Effector memory CD8-positive, alpha-beta T cell (primary cell): ENCODE measurements around the gene TPRX1.
A peak's percentile ranks its signal among the peaks of the same experiment; 100 is the strongest.
"Not testable (repeated sequence)": the region's sequence is repeated elsewhere in the genome, so short reads cannot be mapped to it uniquely, and the experiment has no call there.

ENCODE experiments used
- ATAC-seq: fragments of 150-1000 bp; cut with Tn5 transposase; replicated peaks from 2 replicates; pipeline ENCODE4 v1.10.0; 2021; ENCODE audit warnings: mild to moderate bottlenecking, moderate library complexity
- DNase-seq, 3 experiments: peaks; one replicate each; pipeline ENCODE4 v3.0.0; 2021
- H3K27ac Mint-ChIP-seq, 2 donors: one replicate each; pipeline ENCODE4 v1.8.0; 2022; ENCODE audit warnings: mild to moderate bottlenecking in 2 of 2, mixed read lengths in 2 of 2, moderate library complexity in 2 of 2
- H3K27me3 Mint-ChIP-seq, 2 donors: one replicate each; pipeline ENCODE4 v1.8.0; 2022; ENCODE audit warnings: mixed read lengths in 2 of 2
- H3K36me3 Mint-ChIP-seq: one replicate; pipeline ENCODE4 v1.8.0; 2022; ENCODE audit warnings: mild to moderate bottlenecking, moderate library complexity, mixed read lengths; ENCODE audit not compliant: insufficient read depth
- H3K4me1 Mint-ChIP-seq, 2 donors: one replicate each; pipeline ENCODE4 v1.8.0; 2022; ENCODE audit warnings: low read depth in 2 of 2, mixed read lengths in 2 of 2
- H3K4me3 Mint-ChIP-seq, 2 donors: one replicate each; pipeline ENCODE4 v1.8.0; 2022; ENCODE audit warnings: mild to moderate bottlenecking in 2 of 2, mixed read lengths in 2 of 2, moderate library complexity in 2 of 2
- H3K9me3 Mint-ChIP-seq, 2 donors: one replicate each; pipeline ENCODE4 v1.8.0; 2022; ENCODE audit warnings: mixed read lengths in 2 of 2
- total RNA-seq, 9 experiments: gene quantifications; one replicate each; lab custom pipeline; 2026; lab: John Stamatoyannopoulos, UW

Gene TPRX1, protein sequence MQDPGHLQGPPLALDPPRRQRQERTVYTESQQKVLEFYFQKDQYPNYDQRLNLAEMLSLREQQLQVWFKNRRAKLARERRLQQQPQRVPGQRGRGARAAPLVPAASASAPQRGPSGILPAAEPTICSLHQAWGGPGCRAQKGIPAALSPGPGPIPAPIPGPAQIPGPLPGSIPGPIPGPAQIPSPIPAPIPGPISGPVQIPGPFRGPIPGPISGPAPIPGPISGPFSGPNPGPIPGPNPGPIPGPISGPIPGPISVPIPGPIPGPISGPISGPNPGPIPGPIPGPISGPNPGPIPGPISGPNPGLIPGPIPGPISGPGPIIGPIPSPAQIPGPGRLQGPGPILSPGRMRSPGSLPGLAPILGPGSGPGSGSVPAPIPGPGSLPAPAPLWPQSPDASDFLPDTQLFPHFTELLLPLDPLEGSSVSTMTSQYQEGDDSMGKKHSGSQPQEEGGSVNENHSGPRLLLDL
- 0 reads per million in 9 experiments for total RNA-seq

GRCh38 chr19:47804451-47804850, at the start of gene TPRX1:
Gene TPRX1 (minus strand): TSS chr19:47804551. CDS start chr19:47804539, 12 bp downstream.
- H3K27ac Mint-ChIP-seq, ATAC-seq, DNase-seq, H3K4me1 Mint-ChIP-seq, H3K9me3 Mint-ChIP-seq, H3K36me3 Mint-ChIP-seq, H3K27me3 Mint-ChIP-seq, H3K4me3 Mint-ChIP-seq: not testable (repeated sequence)

DNA sequence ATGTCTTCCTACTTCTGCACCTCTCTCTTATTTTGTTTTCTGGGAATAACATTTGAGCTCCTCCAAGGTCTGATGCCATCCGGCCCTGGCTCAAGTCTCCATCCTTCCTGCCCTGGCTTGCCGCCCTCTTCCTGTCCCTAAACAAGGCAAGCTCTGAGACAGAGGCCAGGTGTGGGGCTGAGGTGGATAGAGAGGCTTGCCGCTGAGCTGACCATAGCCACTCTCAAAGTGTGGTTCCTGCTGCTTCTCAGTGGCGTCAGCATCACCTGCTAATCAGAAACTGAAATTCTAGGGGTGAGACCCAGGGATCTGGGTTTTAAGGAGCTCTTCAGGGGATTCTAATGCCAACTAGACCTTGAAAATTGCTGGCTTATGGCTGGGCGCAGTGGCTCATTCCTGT, 48.7 kb upstream of the TPRX1 start:
- DNase-seq, result no peak
- Mint-ChIP-seq H3K9me3 (no peaks in the 10 kb centered on the region), H3K4me1 (peaks cover 1 to 7% of the 10 kb centered on the region in 2 donors), H3K4me3 (no peak overlapping the region), H3K36me3 (peaks cover 8% of the 10 kb centered on the region), H3K27me3 (peaks cover 63 to 69% of the 10 kb centered on the region in 2 donors), H3K27ac (no peak overlapping the region)
- no peak for ATAC-seq

- Mint-ChIP-seq H3K27ac (no peak overlapping the region), H3K4me1 (peaks cover 1 to 7% of the 10 kb centered on the region in 2 donors), H3K36me3 (peaks cover 8% of the 10 kb centered on the region), H3K9me3 (no peaks in the 10 kb centered on the region), H3K27me3 (peaks cover 74 to 77% of the 10 kb centered on the region in 2 donors), H3K4me3 (peak overlapping the region; percentile 28 to 39)
- no peak for ATAC-seq
- DNase-seq, result no peak
These were observed 44.6 kb upstream of the TPRX1 start for GRCh38 chr19:47848823-47849473.

DNA sequence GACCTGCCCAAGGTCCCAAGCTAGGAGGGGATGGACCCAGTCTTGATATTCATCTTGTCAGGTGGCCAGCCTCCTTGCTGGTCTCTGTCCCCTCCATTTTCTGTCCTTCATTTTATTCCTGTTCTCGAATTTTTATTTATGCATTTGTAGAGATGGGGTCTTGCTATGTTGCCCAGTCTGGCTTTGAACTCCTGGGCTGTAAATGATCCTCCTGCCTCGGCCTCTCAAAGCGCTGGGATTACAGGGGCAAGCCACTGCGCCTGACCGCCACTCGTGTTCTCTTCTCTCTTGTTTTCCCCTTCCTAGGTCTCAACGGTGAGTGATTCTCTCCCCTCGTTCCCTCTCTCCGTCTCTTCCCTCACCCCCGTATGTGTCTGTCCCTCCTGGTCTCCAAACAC, 44.1 kb upstream of the TPRX1 start:
- DNase-seq (no peak), ATAC-seq (no peak)
- Mint-ChIP-seq H3K4me1 (peaks cover 1 to 7% of the 10 kb centered on the region in 2 donors), H3K9me3 (no peaks in the 10 kb centered on the region), H3K27me3 (peaks cover 72 to 75% of the 10 kb centered on the region in 2 donors), H3K36me3 (peaks cover 8% of the 10 kb centered on the region), H3K27ac (no peak overlapping the region), H3K4me3 (no peak overlapping the region)

DNA sequence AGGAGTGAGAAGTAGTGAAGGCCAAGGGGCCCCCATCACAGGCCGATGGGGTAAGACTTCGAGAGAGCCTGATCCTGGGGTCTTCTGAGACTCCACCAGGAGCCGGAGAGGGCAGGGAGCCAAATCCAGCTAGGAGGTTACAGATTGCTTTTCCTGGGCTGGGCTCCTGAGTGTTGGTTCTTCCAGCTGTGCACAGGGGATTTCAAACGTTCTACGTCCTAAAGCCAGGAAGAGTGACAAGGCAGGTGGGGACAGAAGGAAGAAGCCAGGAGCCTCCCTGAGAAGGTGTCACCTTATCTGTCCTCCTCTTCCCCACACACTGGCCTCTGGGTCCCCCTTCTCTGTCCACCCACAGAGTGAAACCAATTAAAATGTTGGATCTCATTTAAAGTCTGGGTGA, 38.6 kb upstream of the TPRX1 start:
- Mint-ChIP-seq H3K27ac (no peak overlapping the region), H3K4me3 (no peak overlapping the region), H3K9me3 (no peaks in the 10 kb centered on the region), H3K4me1 (peaks cover 0 to 5% of the 10 kb centered on the region in 2 donors), H3K27me3 (peaks cover 52 to 56% of the 10 kb centered on the region in 2 donors), H3K36me3 (no peaks in the 10 kb centered on the region)
- DNase-seq, result no peak
- ATAC-seq, result no peak

GRCh38 chr19:47839913-47840312, 35.6 kb upstream of the TPRX1 start:
- DNase-seq (no peak), ATAC-seq (no peak)

DNA sequence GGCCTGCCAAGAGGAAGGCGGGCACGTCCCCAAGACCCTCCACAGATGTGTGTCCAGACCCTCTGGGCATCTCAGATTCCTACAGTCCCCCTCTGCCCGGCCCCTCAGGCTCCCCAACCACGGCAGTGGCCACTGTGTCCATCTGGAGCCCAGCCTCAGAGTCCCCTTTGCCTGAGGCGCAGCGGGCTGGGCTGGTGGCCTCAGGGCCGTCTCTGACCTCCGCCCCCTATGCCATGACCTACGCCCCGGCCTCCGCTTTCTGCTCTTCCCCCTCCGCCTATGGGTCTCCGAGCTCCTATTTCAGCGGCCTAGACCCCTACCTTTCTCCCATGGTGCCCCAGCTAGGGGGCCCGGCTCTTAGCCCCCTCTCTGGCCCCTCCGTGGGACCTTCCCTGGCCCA, 35.1 kb upstream of the TPRX1 start:
- ATAC-seq (no peak), DNase-seq (no peak)
- H3K36me3 Mint-ChIP-seq, result no peaks in the 10 kb centered on the region
- peaks cover 31 to 32% of the 10 kb centered on the region in 2 donors for H3K27me3 Mint-ChIP-seq
- no peaks in the 10 kb centered on the region for H3K9me3 Mint-ChIP-seq
- peaks cover 0 to 5% of the 10 kb centered on the region in 2 donors for H3K4me1 Mint-ChIP-seq
- no peak overlapping the region for H3K4me3 Mint-ChIP-seq
- H3K27ac Mint-ChIP-seq, result no peak overlapping the region

More at GRCh38 chr19:47839913-47840312, 35.6 kb upstream of the TPRX1 start:
- Mint-ChIP-seq H3K4me3 (no peak overlapping the region), H3K27ac (no peak overlapping the region), H3K9me3 (no peaks in the 10 kb centered on the region), H3K36me3 (no peaks in the 10 kb centered on the region), H3K4me1 (peaks cover 0 to 5% of the 10 kb centered on the region in 2 donors), H3K27me3 (peaks cover 34 to 36% of the 10 kb centered on the region in 2 donors)

DNA sequence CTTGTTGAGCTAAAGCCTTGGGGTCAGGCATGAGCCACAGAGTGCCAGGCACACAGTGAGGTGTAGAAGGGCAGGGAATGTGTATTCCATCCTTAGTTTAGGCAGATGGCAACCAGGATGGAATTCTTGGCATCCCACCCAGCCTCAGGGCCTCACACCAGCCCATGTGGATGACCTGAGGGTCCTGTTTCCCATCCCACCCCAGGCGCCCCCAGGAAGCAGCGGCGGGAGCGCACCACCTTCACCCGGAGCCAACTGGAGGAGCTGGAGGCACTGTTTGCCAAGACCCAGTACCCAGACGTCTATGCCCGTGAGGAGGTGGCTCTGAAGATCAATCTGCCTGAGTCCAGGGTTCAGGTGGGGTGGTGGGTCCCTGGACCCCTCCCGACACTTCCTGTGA, 31.7 kb upstream of the TPRX1 start:
- H3K27ac Mint-ChIP-seq, result no peak overlapping the region
- peaks cover 6 to 13% of the 10 kb centered on the region in 2 donors for H3K27me3 Mint-ChIP-seq
- H3K4me3 Mint-ChIP-seq, result no peak overlapping the region
- no peaks in the 10 kb centered on the region for H3K9me3 Mint-ChIP-seq
- H3K4me1 Mint-ChIP-seq, result no peaks in the 10 kb centered on the region
- ATAC-seq (no peak), DNase-seq (no peak)
- no peaks in the 10 kb centered on the region for H3K36me3 Mint-ChIP-seq

DNA sequence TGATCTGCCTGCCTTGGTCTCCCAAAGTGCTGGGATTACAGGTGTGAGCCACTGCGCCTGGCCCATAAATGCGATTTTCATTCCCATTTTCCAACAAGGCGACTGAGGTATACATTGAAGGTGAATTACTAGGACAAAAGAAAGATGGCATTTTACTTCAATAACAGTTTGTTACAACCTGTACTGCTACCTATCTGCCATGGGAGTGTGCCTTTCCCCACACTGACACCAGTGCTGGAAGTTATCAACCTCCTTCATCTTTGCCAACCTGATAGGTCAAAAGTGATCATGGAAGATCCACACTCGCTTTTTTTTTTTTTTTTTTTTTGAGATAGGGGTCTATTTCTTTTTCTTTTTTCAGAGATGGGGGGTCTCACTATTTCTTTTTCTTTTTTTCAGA, 28.4 kb upstream of the TPRX1 start:
- no peak overlapping the region for H3K27ac Mint-ChIP-seq
- H3K4me3 Mint-ChIP-seq, result no peak overlapping the region
- no peaks in the 10 kb centered on the region for H3K4me1 Mint-ChIP-seq
- no peak for ATAC-seq
- peaks cover 14 to 19% of the 10 kb centered on the region in 2 donors for H3K27me3 Mint-ChIP-seq
- no peak for DNase-seq
- no peaks in the 10 kb centered on the region for H3K36me3 Mint-ChIP-seq
- H3K9me3 Mint-ChIP-seq, result no peaks in the 10 kb centered on the region

- H3K9me3 Mint-ChIP-seq, result peaks cover 0 to 2% of the 10 kb centered on the region in 2 donors
- H3K36me3 Mint-ChIP-seq, result peaks cover 3% of the 10 kb centered on the region
- peaks cover 0 to 1% of the 10 kb centered on the region in 2 donors for H3K4me1 Mint-ChIP-seq
- ATAC-seq, result no peak
- H3K27me3 Mint-ChIP-seq, result peaks cover 15 to 33% of the 10 kb centered on the region in 2 donors
- no peak overlapping the region for H3K4me3 Mint-ChIP-seq
- no peak overlapping the region for H3K27ac Mint-ChIP-seq
- DNase-seq, result no peak
These were observed 22.4 kb upstream of the TPRX1 start for GRCh38 chr19:47826800-47827199.

DNA sequence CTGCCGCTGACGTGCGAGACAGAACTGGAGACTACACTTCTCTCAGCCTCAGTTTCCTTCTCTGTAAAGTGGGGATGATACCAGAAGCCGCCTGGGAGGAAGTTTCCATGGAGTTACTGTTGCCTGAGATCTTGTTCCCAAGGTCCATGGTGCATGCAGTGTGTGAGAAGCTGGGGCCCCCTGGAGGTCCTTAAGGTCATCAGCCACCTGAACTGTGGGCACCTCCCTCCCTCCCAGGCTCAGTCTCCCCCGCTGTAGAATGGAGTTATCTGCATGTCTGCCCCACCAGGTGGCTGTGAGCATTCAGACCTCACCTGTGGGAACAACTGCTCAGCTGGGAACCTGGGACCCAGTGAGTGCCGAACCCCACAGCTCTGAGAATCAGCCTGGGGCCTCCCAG, 20.0 kb upstream of the TPRX1 start:
- Mint-ChIP-seq H3K27me3 (peaks cover 36 to 57% of the 10 kb centered on the region in 2 donors), H3K4me1 (peaks cover 0 to 2% of the 10 kb centered on the region in 2 donors), H3K4me3 (no peak overlapping the region), H3K36me3 (peaks cover 3% of the 10 kb centered on the region), H3K27ac (no peak overlapping the region), H3K9me3 (peaks cover 0 to 2% of the 10 kb centered on the region in 2 donors)
- DNase-seq (no peak), ATAC-seq (no peak)

DNA sequence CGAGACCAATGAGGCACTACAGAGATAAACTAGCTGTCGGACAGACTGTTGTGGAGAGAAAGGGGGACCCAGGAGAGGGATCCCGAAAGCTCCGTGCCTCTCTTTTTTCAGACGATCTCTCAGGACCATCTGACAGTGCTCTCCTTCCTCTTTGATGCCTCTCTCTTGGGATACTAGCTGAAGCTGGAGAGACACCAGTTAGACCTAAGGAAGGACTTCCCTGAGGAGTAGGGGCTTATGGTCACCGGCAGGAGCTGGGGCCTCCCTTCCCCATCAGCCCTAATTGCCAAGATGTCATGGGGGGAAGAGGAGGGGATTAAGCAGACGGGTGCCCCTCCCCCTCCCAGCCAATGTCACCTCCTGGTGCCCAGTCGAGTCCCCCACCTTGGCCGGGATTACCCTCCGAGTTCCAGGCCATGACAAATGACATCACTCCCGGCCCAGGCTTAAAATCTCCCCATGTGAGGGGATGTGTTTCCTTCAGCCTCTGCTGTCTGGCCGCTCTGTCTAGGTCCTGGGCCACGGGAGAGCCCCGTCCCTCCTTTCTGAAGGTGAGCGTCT, 17.2 kb upstream of the TPRX1 start, which contains the start of gene CRX:
CRX (plus strand) TSS at position 478 of the 561 bp plus-strand sequence. CDS start 12,507 bp downstream, outside the sequence.
- Mint-ChIP-seq H3K9me3 (no peaks in the 10 kb centered on the region), H3K27ac (no peak within 1 kb of the TSS), H3K27me3 (peaks cover 39 to 62% of the 10 kb centered on the region in 2 donors), H3K4me1 (peaks cover 0 to 2% of the 10 kb centered on the region in 2 donors), H3K36me3 (no peaks in the 10 kb centered on the region), H3K4me3 (no peak within 1 kb of the TSS)
- no peak for ATAC-seq
- no peak for DNase-seq

GRCh38 chr19:47820410-47820809, 16.1 kb upstream of the TPRX1 start:
- no peaks in the 10 kb centered on the region for H3K9me3 Mint-ChIP-seq
- no peak overlapping the region for H3K4me3 Mint-ChIP-seq
- H3K27me3 Mint-ChIP-seq, result peaks cover 39 to 60% of the 10 kb centered on the region in 2 donors
- ATAC-seq, result no peak
- H3K27ac Mint-ChIP-seq, result no peak overlapping the region
- peaks cover 0 to 2% of the 10 kb centered on the region in 2 donors for H3K4me1 Mint-ChIP-seq
- no peaks in the 10 kb centered on the region for H3K36me3 Mint-ChIP-seq
- DNase-seq, result no peak
